Stimulated activated CD4-positive, alpha-beta T cell treated with anti-CD3 and anti-CD28 coated beads, Interleukin-12 subunit alpha, Interleukin-12 subunit beta, amount 100 ng/mL, for 48 hours (primary cell): Measurements from ENCODE around the gene KLHL5.
"Not testable (repeated sequence)": the region's sequence is repeated elsewhere in the genome, so short reads cannot be mapped to it uniquely, and the experiment has no call there.

ENCODE experiments used
- DNase-seq, 3 donors: peaks; one replicate each; pipeline ENCODE4 v3.0.0-alpha.2; 2020; ENCODE audit warnings: low read depth in 2 of 3, low spot score in 1 of 3

KLHL5 gene

DNA sequence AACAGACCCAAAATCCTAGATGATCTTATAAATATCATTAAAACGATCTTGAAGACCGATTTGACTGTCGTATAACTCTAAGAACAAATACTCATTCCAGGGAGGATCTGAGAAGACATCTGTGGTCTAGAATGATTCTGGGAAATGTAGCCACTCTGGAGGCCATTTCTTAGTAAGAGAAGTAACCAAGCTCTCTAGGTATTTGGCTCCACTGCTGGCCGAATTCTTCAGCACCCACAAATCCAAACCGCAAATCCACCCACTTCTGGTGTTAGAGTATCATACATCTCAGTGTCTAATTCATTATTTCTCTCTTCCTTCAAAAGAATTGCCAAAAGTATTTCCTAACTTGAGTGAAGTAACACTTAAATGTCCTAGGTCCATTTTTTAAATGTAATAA lies 23.9 kb downstream of the KLHL5 start:
- DNase-seq = no peak

DNA sequence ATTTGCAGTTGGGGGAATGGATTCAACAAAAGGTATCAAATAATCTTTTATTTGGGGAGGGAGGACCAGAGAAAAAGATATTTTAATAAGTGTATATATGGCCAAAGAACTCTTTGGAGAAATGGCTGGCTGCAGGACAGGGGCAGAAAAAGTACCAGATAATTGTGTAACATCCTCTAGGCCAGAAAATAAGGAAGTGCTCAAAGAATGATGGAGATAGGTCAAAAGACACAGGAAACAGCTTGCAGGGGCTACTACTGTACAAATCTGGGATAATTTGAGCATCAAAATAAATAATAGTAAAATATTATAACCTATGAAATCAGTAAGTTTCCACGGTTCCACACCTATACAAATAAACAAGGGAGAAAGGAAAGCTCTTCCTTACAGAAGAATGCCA lies 34.8 kb downstream of the KLHL5 start:
- DNase-seq = no peak

GRCh38 chr4:39097290-39097689 lies 35.3 kb downstream of the KLHL5 start:
- no peak for DNase-seq

DNA sequence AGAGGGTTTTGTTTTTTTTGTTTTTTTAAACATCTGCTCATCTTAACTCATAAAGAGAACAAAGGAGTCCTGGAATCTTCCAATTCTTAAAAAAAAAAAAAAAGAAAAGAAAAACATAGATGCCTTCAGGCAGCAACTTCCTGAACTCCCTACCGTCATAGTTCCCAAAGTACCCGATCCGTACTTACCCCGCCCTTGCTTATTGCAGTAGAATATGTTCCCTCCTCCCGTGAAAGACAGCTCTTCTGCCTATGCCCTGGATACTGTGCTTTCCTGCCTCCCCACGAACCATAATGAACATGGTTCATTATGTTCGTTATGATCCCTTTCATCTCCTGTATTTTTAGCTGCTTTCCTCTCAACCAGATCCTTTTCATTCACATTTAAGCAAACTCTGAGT lies 40.3 kb downstream of the KLHL5 start:
- DNase-seq = no peak

DNA sequence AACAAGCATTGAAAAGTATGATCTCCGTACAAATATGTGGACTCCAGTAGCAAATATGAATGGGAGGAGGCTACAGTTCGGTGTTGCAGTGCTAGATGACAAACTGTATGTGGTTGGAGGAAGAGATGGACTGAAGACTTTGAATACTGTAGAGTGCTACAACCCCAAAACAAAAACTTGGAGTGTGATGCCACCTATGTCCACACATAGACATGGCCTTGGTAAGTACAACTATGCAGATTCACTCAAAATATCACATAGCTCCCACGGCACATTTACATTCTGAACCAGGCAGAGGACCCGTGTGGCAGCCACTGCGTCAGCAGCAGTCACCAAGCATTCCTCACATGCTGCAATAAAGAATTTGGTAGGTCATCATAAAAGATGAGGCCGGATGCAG lies 41.3 kb downstream of the KLHL5 start:
- DNase-seq = no peak

DNA sequence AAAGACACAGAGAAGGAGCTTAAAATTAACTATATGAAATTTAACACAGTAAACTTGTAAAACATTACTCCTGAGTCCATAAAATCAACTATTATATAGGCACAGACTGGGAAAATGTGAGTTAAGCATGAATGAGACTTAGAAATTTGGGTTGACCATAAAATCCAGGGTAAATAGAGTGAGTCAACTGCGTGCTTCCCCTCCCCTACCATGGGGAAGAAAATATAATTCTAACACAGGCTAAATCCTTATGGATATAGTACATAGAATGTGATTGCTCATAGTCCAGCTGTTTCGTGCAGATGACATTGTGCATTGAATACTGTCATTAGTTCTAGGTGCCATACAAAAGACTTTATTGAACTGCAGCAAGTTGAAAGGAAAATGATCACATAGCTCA lies 42.2 kb downstream of the KLHL5 start:
- DNase-seq = no peak

DNA sequence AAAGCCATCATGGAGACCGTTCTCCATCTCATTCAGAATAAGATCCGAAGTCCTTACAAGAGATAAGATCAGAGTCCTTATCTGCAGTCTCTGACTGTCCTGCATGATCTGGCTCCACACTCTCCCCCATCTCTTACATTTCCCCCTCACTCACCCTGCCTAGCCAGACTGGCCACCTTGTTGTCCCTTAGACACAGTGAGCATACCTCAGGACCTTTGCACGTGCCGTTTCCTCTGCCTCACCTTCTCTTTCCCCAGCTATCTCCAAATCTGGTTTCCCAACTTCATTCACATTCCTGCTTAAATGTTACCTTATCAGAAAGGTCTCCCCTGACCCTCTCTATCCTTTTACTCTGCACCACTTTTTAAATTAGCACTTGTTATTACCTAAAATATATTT lies 44.0 kb downstream of the KLHL5 start:
- no peak for DNase-seq

DNA sequence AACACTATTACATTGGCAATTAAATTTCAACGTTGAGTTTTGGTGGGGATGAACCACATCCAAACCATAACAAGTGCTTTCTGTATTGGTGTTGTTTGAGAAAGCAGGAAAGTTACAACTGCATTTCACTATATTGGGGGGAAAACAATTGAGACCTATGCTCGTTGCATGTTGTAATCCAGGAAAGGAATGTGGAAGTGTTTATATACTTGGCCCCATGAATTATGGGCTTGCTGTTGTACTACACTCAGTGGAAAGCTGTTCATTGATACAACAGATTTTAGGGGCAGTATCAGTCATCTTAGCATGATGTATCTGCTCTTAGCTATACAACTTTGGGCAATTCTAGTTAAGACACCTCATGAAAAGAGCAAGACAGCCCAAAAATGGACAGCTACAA lies 52.4 kb downstream of the KLHL5 start:
- DNase-seq = no peak

- no peak for DNase-seq
Observed at GRCh38 chr4:39118034-39118658, 56.1 kb downstream of the KLHL5 start.

DNA sequence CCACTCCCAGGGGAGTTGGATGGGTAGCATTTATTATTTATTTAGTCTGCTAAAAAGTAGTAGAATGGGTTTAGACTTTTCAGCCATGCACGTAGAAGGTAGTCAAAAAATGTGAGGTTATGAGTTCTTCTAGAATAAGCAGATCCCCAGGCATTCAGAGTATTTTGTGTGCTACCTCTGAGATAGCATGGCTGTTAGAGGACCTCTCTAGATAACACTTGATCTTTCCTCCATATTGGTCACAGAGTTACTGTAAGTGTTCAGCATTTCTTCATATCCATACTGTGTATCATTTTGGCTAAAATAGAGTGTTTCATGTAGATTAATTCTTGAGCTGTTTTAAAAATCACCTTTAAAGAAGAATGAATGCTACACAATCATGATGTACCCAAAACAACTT lies 58.4 kb downstream of the KLHL5 start:
- no peak for DNase-seq

DNA sequence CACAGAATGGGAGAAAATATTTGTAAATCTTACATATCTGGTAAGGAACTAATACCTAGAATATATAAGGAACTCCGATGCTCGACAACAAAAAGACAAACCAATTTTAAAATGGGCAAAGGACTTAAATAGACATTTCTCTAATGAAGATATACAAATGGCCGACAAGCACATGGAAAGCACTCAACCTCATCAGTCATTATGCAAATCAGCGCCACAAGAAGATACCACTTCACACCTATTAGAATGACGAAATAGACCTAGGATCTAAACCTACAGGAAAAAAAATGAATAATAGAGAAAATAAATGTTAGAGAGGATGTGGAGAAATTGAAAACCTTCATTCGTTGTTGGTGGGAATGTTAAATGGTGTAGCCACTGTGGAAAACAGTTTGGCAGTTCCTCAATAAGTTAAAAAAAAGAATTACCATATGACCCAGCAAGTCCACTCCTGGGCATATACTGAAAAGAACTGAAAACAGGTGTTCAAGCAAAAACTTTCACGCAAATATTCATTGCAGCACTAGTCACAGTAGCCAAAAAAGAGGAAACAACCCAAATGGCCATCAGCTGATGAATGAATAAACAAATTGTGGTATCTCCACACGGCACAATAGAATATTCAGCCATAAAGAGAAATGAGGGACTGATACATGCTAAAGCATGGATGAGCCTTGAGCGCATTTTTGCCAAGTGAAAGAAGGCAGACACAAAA lies 63.0 kb downstream of the KLHL5 start:
- no peak for DNase-seq

GRCh38 chr4:39125600-39125985 lies 63.6 kb downstream of the KLHL5 start:
- DNase-seq = no peak

DNA sequence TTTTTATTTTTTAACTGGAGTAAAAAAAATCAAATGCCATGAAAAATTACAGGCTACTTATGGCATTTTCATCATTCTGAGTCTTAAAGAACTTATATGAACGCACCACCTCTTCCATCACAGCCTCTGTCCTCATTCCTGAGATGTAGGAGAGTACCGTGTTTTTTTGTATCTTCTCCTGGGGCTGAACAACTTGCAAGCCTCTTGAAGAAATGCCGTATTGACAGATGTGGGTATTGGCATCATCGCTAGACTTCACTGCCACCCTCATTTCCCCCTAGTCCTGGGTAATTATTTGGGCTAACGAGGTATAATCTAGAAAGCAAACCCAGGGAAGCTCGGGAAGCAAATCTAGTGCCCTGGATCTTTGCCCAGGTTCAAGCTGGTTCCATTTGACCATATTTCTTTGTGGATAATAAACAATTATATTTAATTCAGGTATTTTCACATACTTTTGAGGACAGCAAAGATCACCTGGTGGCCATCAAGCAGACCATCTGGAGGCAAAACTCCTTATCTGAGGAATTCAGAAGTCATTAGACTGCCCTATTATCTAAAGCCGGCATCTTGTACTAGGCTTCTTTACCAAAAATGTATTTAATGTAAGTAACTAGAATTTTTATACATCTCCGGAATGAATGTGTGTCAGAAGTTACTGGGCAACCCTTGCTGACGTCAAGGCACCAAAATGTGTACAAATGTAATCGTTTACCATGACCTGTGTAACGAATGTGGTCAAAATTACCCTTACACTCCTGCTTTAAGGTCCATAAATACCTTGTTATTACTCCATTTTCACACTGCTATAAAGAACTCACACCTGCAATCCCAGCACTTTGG lies 64.4 kb downstream of the KLHL5 start:
- DNase-seq = no peak

DNA sequence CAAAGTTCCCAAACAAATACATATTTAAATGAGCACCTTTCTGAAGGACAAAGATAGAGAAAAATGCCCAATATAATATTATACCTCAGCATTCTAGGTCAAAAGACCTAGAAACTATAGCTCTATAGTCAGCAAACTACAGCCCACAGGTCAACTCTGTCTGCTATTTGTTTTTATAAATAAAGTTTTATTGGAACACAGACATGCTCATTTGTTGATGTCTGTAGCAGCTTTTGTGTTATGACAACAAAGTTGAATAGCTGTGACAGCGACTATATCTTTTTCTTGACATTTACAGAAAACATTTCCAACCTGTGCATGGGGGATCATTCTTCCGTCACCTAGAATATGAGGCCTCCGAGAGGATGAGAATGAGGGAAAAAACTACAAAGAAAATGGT lies 71.6 kb downstream of the KLHL5 start:
- DNase-seq = no peak

DNA sequence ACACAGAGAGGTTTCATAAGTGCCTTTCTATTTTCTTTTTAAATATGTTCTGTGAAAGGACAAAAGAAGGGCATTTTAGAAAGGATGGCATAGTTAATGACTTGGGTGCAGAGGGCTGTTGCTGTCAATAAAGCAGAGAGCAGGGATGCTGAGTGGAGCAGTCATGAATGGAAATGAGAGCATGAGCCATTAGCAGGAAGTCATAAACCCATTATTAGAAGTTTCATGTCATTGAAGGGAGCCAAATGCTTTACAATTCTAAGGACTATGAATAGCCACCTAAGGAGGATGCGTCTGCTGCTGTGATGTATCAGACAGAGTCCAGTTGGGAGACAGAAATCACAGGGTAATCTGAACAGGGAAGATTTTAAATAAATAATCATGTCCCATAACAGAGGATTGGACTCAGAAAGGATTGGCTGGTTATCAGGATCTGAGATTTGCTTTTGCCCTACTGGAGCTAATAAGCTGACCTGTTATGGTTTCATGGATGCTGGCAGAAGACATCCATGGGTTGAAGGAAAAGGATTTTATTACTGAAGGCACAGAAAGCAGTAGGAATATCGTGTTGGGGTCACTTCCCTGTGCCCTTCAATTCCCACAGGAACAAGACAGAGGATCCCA lies 72.8 kb downstream of the KLHL5 start:
- no peak for DNase-seq

DNA sequence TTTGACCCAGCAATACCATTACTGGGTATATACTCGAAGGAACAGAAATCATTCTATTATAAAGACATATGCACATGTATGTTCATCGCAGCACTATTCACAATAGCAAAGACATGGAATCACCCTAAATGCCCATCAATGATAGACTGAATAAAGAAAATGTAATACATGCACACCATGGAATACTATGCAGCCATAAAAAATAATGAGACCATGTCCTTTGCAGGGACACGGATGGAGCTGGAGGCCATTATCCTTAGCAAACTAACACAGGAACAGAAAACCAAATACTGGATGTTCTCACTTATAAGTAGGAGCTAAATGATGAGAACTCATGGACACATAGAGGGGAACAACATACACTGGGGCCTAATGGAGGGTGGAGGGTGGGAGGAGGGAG lies 76.2 kb downstream of the KLHL5 start:
- not testable (repeated sequence) for DNase-seq

DNA sequence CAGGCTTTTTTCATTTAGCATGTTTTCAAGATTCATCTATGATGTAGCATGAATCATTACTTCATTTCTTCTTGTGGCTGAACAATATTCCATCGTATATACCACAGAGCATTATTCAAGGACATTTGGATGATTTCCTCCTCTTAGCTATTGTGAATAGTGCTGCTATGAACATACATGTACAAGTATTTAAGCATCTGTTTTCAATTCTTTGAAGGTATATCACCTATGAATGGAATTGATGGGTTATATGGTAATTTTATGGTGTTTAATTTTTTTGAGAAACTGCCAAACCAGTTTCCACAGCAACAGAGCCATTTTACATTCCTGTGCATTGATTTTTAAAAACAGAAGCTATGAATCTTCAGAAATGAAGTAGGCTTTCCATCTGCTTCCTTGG lies 84.2 kb downstream of the KLHL5 start:
- no peak for DNase-seq

- no peak for DNase-seq
Observed at GRCh38 chr4:39154009-39154408, 92.0 kb downstream of the KLHL5 start.

DNA sequence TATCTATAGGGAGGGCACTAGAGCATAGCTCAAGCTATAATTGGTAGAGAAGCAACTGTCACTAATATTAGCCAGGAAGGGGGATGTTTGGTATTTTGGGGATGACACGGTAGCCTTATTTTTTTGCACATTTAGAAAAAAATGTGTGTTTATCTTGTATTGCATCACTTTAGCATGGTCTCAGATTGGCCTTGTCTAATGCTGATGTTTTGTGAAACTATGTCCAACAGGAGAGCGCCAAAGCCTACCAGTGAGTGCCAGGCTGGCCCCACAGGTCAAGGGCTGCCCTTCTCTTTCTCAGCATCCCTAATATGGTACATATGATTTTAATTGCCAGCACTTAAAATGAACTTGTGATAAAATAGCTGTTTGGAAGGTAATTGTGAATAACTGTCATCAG lies 95.5 kb downstream of the KLHL5 start:
- no peak for DNase-seq

- DNase-seq = no peak
Observed at GRCh38 chr4:39166177-39166576, 104.1 kb downstream of the KLHL5 start.

DNA sequence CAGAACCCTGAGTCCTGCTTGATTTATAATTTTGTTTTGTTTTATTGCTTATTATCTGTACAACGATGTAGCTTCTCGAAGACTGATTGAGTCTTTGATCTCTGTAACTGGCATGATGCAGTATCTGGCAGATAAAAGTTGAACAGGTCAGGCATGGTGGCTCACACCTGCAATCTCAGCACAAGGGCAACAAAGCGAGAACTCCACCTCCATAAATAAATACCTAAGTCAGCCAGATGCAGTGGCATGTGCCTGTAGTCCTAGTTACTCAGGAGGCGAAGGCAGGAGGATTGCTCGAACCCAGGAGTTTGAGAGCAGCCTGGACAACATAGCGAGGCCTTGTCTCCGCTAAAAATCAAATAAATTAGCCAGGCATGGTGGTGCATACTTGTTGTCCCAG lies 104.6 kb downstream of the KLHL5 start:
- no peak for DNase-seq

DNA sequence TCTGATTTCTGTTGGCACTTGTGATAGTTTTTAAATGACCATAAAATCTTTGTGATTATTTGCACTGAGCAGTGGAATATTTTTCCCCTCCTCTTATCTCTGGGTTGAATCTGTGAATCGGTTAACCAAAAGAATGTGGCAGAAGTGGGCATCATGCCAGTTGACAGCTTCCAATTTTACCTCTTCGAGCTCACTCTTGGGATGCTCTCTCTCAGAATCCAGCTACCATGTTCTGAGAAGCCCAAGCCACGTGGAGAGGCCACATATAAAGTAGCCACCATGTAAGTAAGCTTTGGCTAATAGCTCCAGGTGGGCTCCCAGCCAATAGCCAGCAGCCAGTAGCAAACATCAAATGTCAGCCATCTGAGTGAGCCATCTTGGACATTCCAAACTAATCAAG lies 107.4 kb downstream of the KLHL5 start:
- no peak for DNase-seq
